Glutamatergic neuron (in vitro differentiated cells): ENCODE results near the gene GSN. TPM values are rescaled to one million over a fixed set of nuclear protein-coding genes. Genes with fewer than 3 reads are reported as not detected.

ENCODE experiments used
- DNase-seq: peaks from one replicate; pipeline ENCODE4 v3.0.0; 2022
- H3K27ac Mint-ChIP-seq: one replicate; pipeline ENCODE4 v1.8.0; 2020; ENCODE audit warnings: mild to moderate bottlenecking, mixed read lengths, inconsistent platforms; ENCODE audit not compliant: unreplicated experiment
- H3K27me3 Mint-ChIP-seq: one replicate; pipeline ENCODE4 v1.8.0; 2020; ENCODE audit warnings: mild to moderate bottlenecking, moderate library complexity, mixed read lengths, inconsistent platforms; ENCODE audit not compliant: unreplicated experiment
- H3K36me3 Mint-ChIP-seq: one replicate; pipeline ENCODE4 v1.8.0; 2020; ENCODE audit warnings: mild to moderate bottlenecking, mixed read lengths, inconsistent platforms; ENCODE audit not compliant: unreplicated experiment
- H3K4me1 Mint-ChIP-seq: one replicate; pipeline ENCODE4 v1.8.0; 2020; ENCODE audit warnings: mild to moderate bottlenecking, low read depth, mixed read lengths, inconsistent platforms; ENCODE audit not compliant: unreplicated experiment
- H3K4me3 Mint-ChIP-seq: one replicate; pipeline ENCODE4 v1.8.0; 2020; ENCODE audit warnings: mild to moderate bottlenecking, mixed read lengths, inconsistent platforms; ENCODE audit not compliant: unreplicated experiment
- H3K9me3 Mint-ChIP-seq: one replicate; pipeline ENCODE4 v1.8.0; 2020; ENCODE audit warnings: mild to moderate bottlenecking, moderate library complexity, mixed read lengths, inconsistent platforms; ENCODE audit not compliant: unreplicated experiment
- CTCF ChIP-seq: fragments of 200-600 bp; sonication (generic); IDR thresholded peaks from one replicate; pipeline ENCODE4 v1.5.0; 2021; ENCODE audit not compliant: partially characterized antibody, unreplicated experiment
- total RNA-seq: library from RNA; stranded (reverse); fragmentation: NEBNext Ultra II Directional; extraction: Animal tissue kit (Norgen Biotek cat#: 25700); gene quantifications from one replicate; pipeline ENCODE4 v1.2.1, GENCODE V29; 2021; ENCODE audit not compliant: unreplicated experiment

GSN gene
- total RNA-seq, 1 donor from 2014 or later, result 11.6 TPM

DNA sequence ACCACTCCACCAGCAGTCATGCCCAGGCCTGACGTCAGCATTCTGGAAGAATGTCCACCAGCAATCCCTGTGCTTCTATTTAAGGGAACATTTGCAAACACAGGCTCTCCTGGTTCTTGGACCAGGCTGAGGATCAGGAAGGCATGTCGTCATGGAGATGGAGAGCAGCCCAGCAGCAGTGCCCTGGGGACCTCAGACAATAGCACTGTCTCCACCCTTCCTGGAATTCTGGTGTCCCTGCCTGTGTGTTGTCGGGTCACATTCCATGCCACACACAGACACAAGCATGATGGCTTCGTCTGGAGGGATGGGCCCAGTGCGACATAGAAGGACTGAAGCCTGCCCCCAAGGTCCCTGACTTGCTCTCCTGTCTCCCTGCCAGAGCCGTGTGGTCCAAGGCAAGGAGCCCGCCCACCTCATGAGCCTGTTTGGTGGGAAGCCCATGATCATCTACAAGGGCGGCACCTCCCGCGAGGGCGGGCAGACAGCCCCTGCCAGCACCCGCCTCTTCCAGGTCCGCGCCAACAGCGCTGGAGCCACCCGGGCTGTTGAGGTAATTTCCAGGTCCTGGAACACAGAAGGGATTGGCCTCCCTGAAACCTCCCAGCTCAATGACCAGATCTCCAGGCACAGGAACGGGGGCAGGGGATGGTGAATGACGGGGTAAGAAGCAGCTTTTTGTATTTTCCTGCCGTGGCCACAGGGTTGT, 58.3 kb downstream of the GSN start:
- Mint-ChIP-seq H3K36me3 (no peaks in the 10 kb centered on the region), H3K27me3 (no peaks in the 10 kb centered on the region), H3K4me3 (no peak overlapping the region), H3K27ac (no peak overlapping the region), H3K4me1 (peaks cover 2% of the 10 kb centered on the region), H3K9me3 (peaks cover 2% of the 10 kb centered on the region)
- no peak for TF ChIP-seq CTCF
- no peak for DNase-seq

- Mint-ChIP-seq H3K4me3 (no peak overlapping the region), H3K27ac (no peak overlapping the region), H3K27me3 (no peaks in the 10 kb centered on the region), H3K9me3 (peaks cover 1% of the 10 kb centered on the region), H3K4me1 (peaks cover 2% of the 10 kb centered on the region), H3K36me3 (no peaks in the 10 kb centered on the region)
- TF ChIP-seq CTCF, result no peak
- no peak for DNase-seq
These were observed 59.1 kb downstream of the GSN start for GRCh38 chr9:121326901-121327613.

- TF ChIP-seq CTCF, result no peak
- Mint-ChIP-seq H3K36me3 (no peaks in the 10 kb centered on the region), H3K4me3 (no peak overlapping the region), H3K27ac (no peak overlapping the region), H3K27me3 (peaks cover 2% of the 10 kb centered on the region), H3K9me3 (no peaks in the 10 kb centered on the region), H3K4me1 (peaks cover 2% of the 10 kb centered on the region)
- no peak for DNase-seq
These were observed 60.5 kb downstream of the GSN start for GRCh38 chr9:121328476-121328875.

DNA sequence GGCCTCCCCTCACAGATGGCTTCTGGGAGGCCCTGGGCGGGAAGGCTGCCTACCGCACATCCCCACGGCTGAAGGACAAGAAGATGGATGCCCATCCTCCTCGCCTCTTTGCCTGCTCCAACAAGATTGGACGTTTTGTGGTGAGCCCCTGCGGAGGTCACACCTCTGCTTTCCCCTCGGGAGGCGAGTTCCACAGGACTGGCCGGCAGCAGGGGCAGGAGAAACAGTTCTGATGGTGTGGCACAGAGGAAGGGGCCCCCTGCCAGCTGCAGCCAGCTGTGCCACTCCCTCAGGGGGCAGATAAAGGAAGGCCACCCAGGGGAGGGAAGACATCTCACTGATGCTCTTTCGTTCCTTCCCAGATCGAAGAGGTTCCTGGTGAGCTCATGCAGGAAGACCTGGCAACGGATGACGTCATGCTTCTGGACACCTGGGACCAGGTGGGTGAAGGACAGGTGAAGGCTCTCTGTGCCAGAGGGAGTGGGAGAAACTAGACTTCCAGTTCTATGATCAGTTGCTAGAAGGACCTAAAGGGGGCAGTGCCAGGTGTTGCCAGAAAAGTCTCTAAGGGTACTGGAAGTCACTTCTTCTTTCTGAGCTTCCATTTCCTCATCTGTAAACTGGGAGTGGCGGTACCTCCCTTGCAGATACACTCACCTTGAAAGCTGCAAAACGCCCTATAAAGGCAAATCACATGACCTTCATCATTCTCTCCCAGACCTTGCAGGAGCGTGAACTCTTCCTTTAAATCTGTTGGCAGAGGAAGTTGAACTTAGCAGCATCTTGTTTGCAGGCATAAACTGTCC, 61.1 kb downstream of the GSN start:
- TF ChIP-seq CTCF, result no peak
- H3K4me1 Mint-ChIP-seq, result peaks cover 2% of the 10 kb centered on the region
- peaks cover 2% of the 10 kb centered on the region for H3K27me3 Mint-ChIP-seq
- no peaks in the 10 kb centered on the region for H3K36me3 Mint-ChIP-seq
- H3K27ac Mint-ChIP-seq, result no peak overlapping the region
- no peak for DNase-seq
- no peaks in the 10 kb centered on the region for H3K9me3 Mint-ChIP-seq
- H3K4me3 Mint-ChIP-seq, result no peak overlapping the region
